GM18519 (cell line): Measurements from ENCODE around the gene SVOPL.

Experiments used
- ATAC-seq: cut with Tn5 transposase; IDR thresholded peaks from one replicate; pipeline ENCODE4 v1.9.1; 2021; ENCODE audit warnings: mild to moderate bottlenecking, moderate library complexity; ENCODE audit not compliant: unreplicated experiment, low FRiP score

SVOPL gene

GRCh38 chr7:138613630-138614029 is 87.5 kb downstream of the SVOPL start:
- no peak for ATAC-seq

GRCh38 chr7:138610671-138611170 is 90.4 kb downstream of the SVOPL start:
- no peak for ATAC-seq

- peak; percentile 83 for ATAC-seq
Measured at GRCh38 chr7:138608275-138608674, 92.9 kb downstream of the SVOPL start.

- no peak for ATAC-seq
Measured at GRCh38 chr7:138607216-138608126, 93.7 kb downstream of the SVOPL start.

- no peak for ATAC-seq
Measured at GRCh38 chr7:138606236-138606635, 94.9 kb downstream of the SVOPL start.

GRCh38 chr7:138603549-138604318 is 97.4 kb downstream of the SVOPL start:
- ATAC-seq, result no peak

GRCh38 chr7:138602451-138602850 is 98.7 kb downstream of the SVOPL start:
- no peak for ATAC-seq

GRCh38 chr7:138595454-138595853 is 105.7 kb downstream of the SVOPL start:
- no peak for ATAC-seq

GRCh38 chr7:138590154-138590553 is 111.0 kb downstream of the SVOPL start:
- no peak for ATAC-seq

GRCh38 chr7:138588986-138589385 is 112.2 kb downstream of the SVOPL start:
- ATAC-seq, result no peak

- no peak for ATAC-seq
Measured at GRCh38 chr7:138587485-138587884, 113.7 kb downstream of the SVOPL start.

- ATAC-seq, result no peak
Measured at GRCh38 chr7:138585283-138585993, 115.7 kb downstream of the SVOPL start.

- ATAC-seq, result no peak
Measured at GRCh38 chr7:138584696-138585095, 116.5 kb downstream of the SVOPL start.

GRCh38 chr7:138584283-138584682 is 116.9 kb downstream of the SVOPL start:
- ATAC-seq, result no peak

- ATAC-seq, result no peak
Measured at GRCh38 chr7:138581065-138581464, 120.1 kb downstream of the SVOPL start.

- ATAC-seq, result no peak
Measured at GRCh38 chr7:138579671-138580070, 121.5 kb downstream of the SVOPL start.

GRCh38 chr7:138579136-138579535 is 122.0 kb downstream of the SVOPL start:
- no peak for ATAC-seq

- no peak for ATAC-seq
Measured at GRCh38 chr7:138575897-138576428, 125.2 kb downstream of the SVOPL start.

GRCh38 chr7:138573741-138574140 is 127.4 kb downstream of the SVOPL start:
- ATAC-seq, result no peak

GRCh38 chr7:138570715-138571114 is 130.4 kb downstream of the SVOPL start:
- no peak for ATAC-seq
